ENCODE results near the gene MTM1. TPM values are rescaled to one million over a fixed set of nuclear protein-coding genes. Genes with fewer than 3 reads are reported as not detected.

Gene MTM1
- total and polyA plus RNA-seq, 2 donors from 2014 or later = 6.6 to 20.5 TPM

GRCh38 chrX:150581093-150581775 is 12.8 kb downstream of the MTM1 start:
- H3K4me3 ChIP-seq (ENCODE audit: low read length in 3 of 3) = no peak overlapping the region
- no peaks in the 10 kb centered on the region for H3K9me3 ChIP-seq (ENCODE audit: control insufficient read depth in 2 of 3, insufficient read depth in 1 of 3, low read length in 3 of 3)
- DNase-seq (no peak), FAIRE-seq (no peak)
- H3K4me1 ChIP-seq (ENCODE audit: control insufficient read depth in 2 of 3, insufficient read depth in 2 of 3, low read depth in 1 of 3, low read length in 3 of 3) = no peaks in the 10 kb centered on the region
- no peaks in the 10 kb centered on the region for H3K36me3 ChIP-seq (ENCODE audit: control insufficient read depth in 2 of 3, insufficient read depth in 3 of 3, low read length in 3 of 3)
- intact Hi-C loops (cut with DNase I) = no loop called here
- no peaks in the 10 kb centered on the region for H3K27me3 ChIP-seq (ENCODE audit: control insufficient read depth, insufficient read depth, low read length)
- no peak overlapping the region for H3K9ac ChIP-seq (ENCODE audit: low read length in 3 of 3)
- H3K27ac ChIP-seq (ENCODE audit: low read depth in 2 of 2, low read length in 2 of 2) = no peak overlapping the region
- TF ChIP-seq, protein P1, sequence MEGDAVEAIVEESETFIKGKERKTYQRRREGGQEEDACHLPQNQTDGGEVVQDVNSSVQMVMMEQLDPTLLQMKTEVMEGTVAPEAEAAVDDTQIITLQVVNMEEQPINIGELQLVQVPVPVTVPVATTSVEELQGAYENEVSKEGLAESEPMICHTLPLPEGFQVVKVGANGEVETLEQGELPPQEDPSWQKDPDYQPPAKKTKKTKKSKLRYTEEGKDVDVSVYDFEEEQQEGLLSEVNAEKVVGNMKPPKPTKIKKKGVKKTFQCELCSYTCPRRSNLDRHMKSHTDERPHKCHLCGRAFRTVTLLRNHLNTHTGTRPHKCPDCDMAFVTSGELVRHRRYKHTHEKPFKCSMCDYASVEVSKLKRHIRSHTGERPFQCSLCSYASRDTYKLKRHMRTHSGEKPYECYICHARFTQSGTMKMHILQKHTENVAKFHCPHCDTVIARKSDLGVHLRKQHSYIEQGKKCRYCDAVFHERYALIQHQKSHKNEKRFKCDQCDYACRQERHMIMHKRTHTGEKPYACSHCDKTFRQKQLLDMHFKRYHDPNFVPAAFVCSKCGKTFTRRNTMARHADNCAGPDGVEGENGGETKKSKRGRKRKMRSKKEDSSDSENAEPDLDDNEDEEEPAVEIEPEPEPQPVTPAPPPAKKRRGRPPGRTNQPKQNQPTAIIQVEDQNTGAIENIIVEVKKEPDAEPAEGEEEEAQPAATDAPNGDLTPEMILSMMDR (IDR thresholded peaks at IDR 0.05; ENCODE audit: borderline replicate concordance, extremely low read depth, insufficient read depth) = no peak

DNA sequence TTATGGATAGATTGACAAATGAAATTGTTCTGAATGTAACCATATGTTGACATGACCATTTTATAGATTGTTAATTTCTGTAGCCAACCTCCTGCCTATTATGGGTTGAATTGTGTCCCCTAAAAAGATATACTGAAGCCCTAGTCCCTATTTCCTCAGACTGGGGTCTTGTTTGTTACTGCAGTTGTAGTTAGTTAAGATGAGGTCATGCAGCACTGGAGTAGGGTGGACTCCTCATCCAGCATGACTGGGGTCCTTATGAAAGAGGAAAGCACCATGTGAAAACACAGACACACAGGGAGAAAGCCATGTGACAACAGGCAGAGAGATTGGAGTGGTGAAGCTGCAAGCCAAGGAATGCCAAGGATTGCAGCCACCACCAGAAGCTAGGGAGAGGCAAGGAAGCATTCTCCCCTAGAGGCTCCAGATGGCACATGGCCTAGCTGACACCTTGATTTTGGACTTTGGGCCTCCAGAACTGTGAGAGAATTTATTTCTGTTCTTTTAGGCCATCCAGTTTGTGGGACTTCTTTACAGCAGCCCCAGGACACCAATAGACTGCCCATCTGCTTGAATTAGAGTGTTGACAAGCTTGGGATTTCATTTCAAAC is 14.0 kb downstream of the MTM1 start:
- Histone ChIP-seq H3K9ac (ENCODE audit: low read length in 3 of 3) (no peak overlapping the region), H3K27me3 (ENCODE audit: control insufficient read depth, insufficient read depth, low read length) (no peaks in the 10 kb centered on the region), H3K27ac (ENCODE audit: low read depth in 2 of 2, low read length in 2 of 2) (no peak overlapping the region), H3K36me3 (ENCODE audit: control insufficient read depth in 2 of 3, insufficient read depth in 3 of 3, low read length in 3 of 3) (no peaks in the 10 kb centered on the region), H3K4me1 (ENCODE audit: control insufficient read depth in 2 of 3, insufficient read depth in 2 of 3, low read depth in 1 of 3, low read length in 3 of 3) (no peaks in the 10 kb centered on the region), H3K9me3 (ENCODE audit: control insufficient read depth in 2 of 3, insufficient read depth in 1 of 3, low read length in 3 of 3) (no peaks in the 10 kb centered on the region), H3K4me3 (ENCODE audit: low read length in 3 of 3) (no peak overlapping the region)
- TF ChIP-seq, protein P1 (IDR thresholded peaks at IDR 0.05; ENCODE audit: borderline replicate concordance, extremely low read depth, insufficient read depth) = no peak
- DNase-seq = peak in 1 of 5 donors; percentile 22
- FAIRE-seq = no peak
- intact Hi-C loops (cut with DNase I) = no loop called here

DNA sequence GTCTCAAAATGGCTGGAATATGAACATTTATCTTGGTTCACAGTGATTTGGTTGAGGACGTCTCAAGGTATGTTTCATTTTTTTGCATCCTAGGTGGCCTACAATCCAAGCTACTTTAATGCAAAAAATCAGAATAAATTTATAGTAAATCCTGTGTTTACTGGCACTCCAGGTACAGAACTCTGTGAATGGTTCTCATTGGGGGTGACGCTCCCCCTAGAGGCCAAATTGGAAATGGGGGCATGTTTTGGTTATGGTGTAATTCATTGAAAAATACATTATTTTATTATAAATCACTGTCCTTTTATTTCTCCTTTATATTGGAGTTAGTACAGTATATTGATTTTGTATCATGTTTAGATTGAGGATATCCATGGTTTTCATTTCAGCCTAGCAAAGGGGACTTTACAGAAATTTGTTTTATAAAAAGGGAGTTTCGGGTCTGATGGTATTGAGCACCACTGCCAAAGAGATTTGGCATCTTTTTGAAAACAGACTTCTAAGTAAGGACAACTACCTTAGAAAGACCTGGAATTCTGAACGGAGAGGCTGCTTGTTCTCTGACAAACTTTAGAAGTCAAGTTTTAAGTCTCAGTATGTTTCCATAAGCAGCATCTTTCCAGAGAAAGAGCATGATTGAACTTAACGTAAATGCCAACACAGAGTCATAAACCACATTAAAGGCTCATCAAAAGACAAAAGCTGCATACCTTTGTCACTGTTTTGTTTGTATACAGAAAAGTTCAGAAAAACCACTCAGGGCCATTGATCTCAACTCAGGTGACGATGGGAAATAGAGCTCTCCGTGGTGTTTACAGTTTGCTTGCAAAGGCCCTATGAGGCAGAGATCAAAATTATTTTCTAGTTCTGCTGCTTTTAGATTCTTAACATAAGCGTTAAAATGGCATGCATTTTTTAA is 19.4 kb downstream of the MTM1 start:
- intact Hi-C loops (cut with DNase I) = no loop called here
- Histone ChIP-seq H3K9me3 (ENCODE audit: control insufficient read depth in 2 of 3, insufficient read depth in 1 of 3, low read length in 3 of 3) (no peaks in the 10 kb centered on the region), H3K27ac (ENCODE audit: low read depth in 2 of 2, low read length in 2 of 2) (no peak overlapping the region), H3K36me3 (ENCODE audit: control insufficient read depth in 2 of 3, insufficient read depth in 3 of 3, low read length in 3 of 3) (no peaks in the 10 kb centered on the region), H3K4me3 (ENCODE audit: low read length in 3 of 3) (no peak overlapping the region), H3K27me3 (ENCODE audit: control insufficient read depth, insufficient read depth, low read length) (no peaks in the 10 kb centered on the region), H3K4me1 (ENCODE audit: control insufficient read depth in 2 of 3, insufficient read depth in 2 of 3, low read depth in 1 of 3, low read length in 3 of 3) (no peaks in the 10 kb centered on the region), H3K9ac (ENCODE audit: low read length in 3 of 3) (no peak overlapping the region)
- peak in 1 of 5 donors; percentile 30 for DNase-seq
- TF ChIP-seq, protein P1 (IDR thresholded peaks at IDR 0.05; ENCODE audit: borderline replicate concordance, extremely low read depth, insufficient read depth) = peak; percentile 21
- peak; percentile 96 for FAIRE-seq

Data from kidney (tissue), 14 donors.